K562 (cell line): Measurements from ENCODE around the gene ZNF554. TPM values are rescaled to one million over a fixed set of nuclear protein-coding genes. Genes with fewer than 3 reads are reported as not detected.

Experiments used
- ARID1B ChIP-seq: fragments of 450-650 bp; IDR thresholded peaks from 2 replicates; pipeline ENCODE4 v1.6.1; 2016; ENCODE audit warnings: antibody characterized with exemption, mild to moderate bottlenecking, inconsistent platforms
- CBFA2T2 ChIP-seq: fragments of 450-650 bp; conservative IDR thresholded peaks from 2 replicates; pipeline ENCODE4 v1.6.1; 2017; ENCODE audit warnings: mild to moderate bottlenecking
- FOXK2 ChIP-seq, 2 experiments: fragments of 450-650 bp; IDR thresholded peaks in 1 of 2; conservative IDR thresholded peaks in 1 of 2; 2 replicates each; pipeline ENCODE4 v1.6.1; 2016; ENCODE audit warnings: low read depth in 2 of 2, mild to moderate bottlenecking in 1 of 2
- HNRNPLL ChIP-seq: fragments of 200-400 bp; formaldehyde crosslinking; IDR thresholded peaks from 2 replicates; pipeline ENCODE4 v1.6.1; 2017; ENCODE audit warnings: low read length, low read depth, mild to moderate bottlenecking; ENCODE audit not compliant: poor library complexity, severe bottlenecking
- HSF4 ChIP-seq: fragments of 250-450 bp; sonication (Bioruptor Pico); IDR thresholded peaks from 2 replicates; pipeline ENCODE4 v2.1.2; 2022; ENCODE audit warnings: mild to moderate bottlenecking, moderate library complexity, borderline replicate concordance
- MYC ChIP-seq, 2 experiments: fragments of 250-450 bp in 1 of 2; sonication (Bioruptor Pico) in 1 of 2; IDR thresholded peaks; 2 replicates each; pipeline versions ENCODE4 v1.5.1 to v1.6.1; 2012 to 2021; ENCODE audit warnings: low read depth in 2 of 2, borderline replicate concordance in 1 of 2, improper control_type of control experiment in 1 of 2, low read length in 1 of 2, mild to moderate bottlenecking in 1 of 2, moderate library complexity in 1 of 2
- ZNF124 ChIP-seq: sonication (generic); formaldehyde crosslinking; IDR thresholded peaks from 2 replicates; pipeline ENCODE4 v1.8.1; 2022; ENCODE audit warnings: missing genetic modification reagents
- ZNF263 ChIP-seq: sonication (generic); formaldehyde crosslinking; IDR thresholded peaks from 2 replicates; pipeline ENCODE4 v1.8.0; 2022; ENCODE audit warnings: mild to moderate bottlenecking, missing genetic modification reagents, borderline replicate concordance
- polyA plus RNA-seq, 8 experiments: library from polyadenylated mRNA; depleted of rRNA in 4 of 8; stranded (reverse) in 5 of 8; unstranded in 3 of 8; fragments of >200 nt; fragmentation: Nextera tagmentation in 2 of 8; fragmentation: Illumina TruSeq in 1 of 8; extraction: Ambion mirVana in 2 of 8; extraction: Trizol in 1 of 8; gene quantifications; 2 replicates each; pipeline versions ENCODE4 v1.2.1 to v1.2.3, GENCODE V29; 2011 to 2014; ENCODE audit warnings: inconsistent platforms in 1 of 8, missing spikeins in 1 of 8
- total RNA-seq, 7 experiments: library from RNA; depleted of rRNA in 6 of 7; stranded (reverse); fragments of >200 nt in 6 of 7; fragmentation: Illumina TruSeq in 2 of 7; extraction: Trizol in 2 of 7; gene quantifications; 2 replicates each; pipeline versions ENCODE4 v1.2.1 to v1.2.3, GENCODE V29; 2011 to 2021; ENCODE audit warnings: low replicate concordance in 1 of 7
- TF ChIP-seq, protein P1 (sequence below), 2 experiments: fragments of 450-650 bp in 1 of 2; sonication (generic) in 1 of 2; formaldehyde crosslinking; conservative IDR thresholded peaks; 2 replicates each; pipeline versions ENCODE4 v1.4.0 to v1.8.1; 2020 to 2022; ENCODE audit warnings: mild to moderate bottlenecking in 1 of 2, missing genetic modification reagents in 1 of 2

Gene ZNF554
- total and polyA plus RNA-seq, 9 of the 15 experiments (the other 6 are each of a cell fraction or from before 2014, with no cell fraction given): 0.07 to 1.8 (median 1.1) TPM

- TF ChIP-seq, protein P1, sequence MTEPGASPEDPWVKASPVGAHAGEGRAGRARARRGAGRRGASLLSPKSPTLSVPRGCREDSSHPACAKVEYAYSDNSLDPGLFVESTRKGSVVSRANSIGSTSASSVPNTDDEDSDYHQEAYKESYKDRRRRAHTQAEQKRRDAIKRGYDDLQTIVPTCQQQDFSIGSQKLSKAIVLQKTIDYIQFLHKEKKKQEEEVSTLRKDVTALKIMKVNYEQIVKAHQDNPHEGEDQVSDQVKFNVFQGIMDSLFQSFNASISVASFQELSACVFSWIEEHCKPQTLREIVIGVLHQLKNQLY (CRISPR knock-in tag; conservative IDR thresholded peaks at IDR 0.05): no peak
- TF ChIP-seq ZNF263 (CRISPR knock-in tag) (no peak), FOXK2 (conservative IDR thresholded peaks at IDR 0.05 in 1 of 2, IDR thresholded peaks at IDR 0.05 in 1 of 2; ENCODE audit: low read depth in 2 of 2) (peak; percentile 59 to 63; a peak in 2 of 4 replicates), HSF4 (CRISPR knock-in tag) (no peak), HNRNPLL (no peak), ARID1B (peak; percentile 90), ZNF124 (CRISPR knock-in tag) (no peak), CBFA2T2 (peak; percentile 82), MYC (IDR thresholded peaks at IDR 0.05; ENCODE audit: low read depth, low read length) (no peak), MYC (CRISPR knock-in tag; IDR thresholded peaks at IDR 0.05; ENCODE audit: borderline replicate concordance, low read depth) (no peak)
These were observed 45.8 kb downstream of the ZNF554 start (continued) for GRCh38 chr19:2865334-2866100.
